ENCODE results near the gene ERGIC1. TPM values are rescaled to one million over a fixed set of nuclear protein-coding genes. Genes with fewer than 3 reads are reported as not detected.

Gene ERGIC1
- total RNA-seq, 1 donor from 2014 or later: 79.4 TPM

DNA sequence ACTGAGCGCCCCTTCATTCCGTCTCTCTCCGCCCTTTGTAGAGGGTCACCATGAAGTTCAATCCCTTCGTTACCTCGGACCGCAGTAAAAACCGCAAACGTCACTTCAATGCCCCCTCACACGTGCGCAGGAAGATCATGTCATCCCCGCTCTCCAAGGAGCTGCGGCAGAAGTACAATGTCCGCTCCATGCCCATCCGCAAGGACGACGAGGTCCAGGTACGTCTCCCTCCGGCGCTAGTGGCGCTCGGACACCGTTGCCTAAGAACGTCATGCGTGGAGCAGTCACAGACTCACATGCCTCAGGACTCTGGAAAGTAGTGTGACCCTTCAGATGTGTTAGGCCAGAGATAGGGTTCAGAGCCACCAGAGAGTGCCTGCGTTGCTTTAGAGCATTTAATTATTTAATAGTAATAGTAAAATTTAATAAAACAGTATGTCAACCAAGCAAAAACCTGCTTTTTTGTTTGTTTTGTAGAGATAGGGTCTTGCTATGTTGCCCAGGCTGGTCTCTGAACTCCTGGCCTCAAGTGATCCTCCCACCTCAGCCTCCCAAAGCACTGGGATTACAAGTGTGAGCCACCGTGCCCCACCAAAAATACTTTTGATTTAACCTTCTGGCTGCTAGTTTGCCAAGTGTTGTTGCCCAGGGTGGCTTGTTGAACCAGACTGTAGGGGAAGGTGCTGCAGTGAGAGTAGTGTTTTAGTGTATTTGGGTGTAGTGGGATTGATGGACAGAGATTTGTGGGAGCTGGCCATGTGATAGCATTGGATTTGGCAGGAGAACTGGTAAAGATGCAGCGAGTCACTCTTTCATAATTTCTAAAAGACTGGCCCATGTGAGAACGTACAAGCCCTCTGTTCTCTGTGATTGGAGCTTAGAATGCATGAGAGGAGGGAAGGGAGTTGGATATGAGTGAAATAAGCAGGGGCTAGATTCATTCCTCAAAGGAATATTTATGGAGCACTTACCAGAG is 126.1 kb downstream of the ERGIC1 start:
- Histone ChIP-seq H3K9me3 (replicated peaks) (no peaks in the 10 kb centered on the region), H3K4me3 (peak overlapping the region; percentile 80), H3K27ac (replicated peaks) (peak overlapping the region; percentile 89), H3K4me1 (peaks cover 29% of the 10 kb centered on the region), H3K27me3 (ENCODE audit: low read depth) (no peaks in the 10 kb centered on the region), H3K36me3 (peaks cover 32% of the 10 kb centered on the region)
- DNase-seq: no peak
- intact Hi-C loops (cut with micrococcal nuclease): no loop called here
- TF ChIP-seq, protein P1, sequence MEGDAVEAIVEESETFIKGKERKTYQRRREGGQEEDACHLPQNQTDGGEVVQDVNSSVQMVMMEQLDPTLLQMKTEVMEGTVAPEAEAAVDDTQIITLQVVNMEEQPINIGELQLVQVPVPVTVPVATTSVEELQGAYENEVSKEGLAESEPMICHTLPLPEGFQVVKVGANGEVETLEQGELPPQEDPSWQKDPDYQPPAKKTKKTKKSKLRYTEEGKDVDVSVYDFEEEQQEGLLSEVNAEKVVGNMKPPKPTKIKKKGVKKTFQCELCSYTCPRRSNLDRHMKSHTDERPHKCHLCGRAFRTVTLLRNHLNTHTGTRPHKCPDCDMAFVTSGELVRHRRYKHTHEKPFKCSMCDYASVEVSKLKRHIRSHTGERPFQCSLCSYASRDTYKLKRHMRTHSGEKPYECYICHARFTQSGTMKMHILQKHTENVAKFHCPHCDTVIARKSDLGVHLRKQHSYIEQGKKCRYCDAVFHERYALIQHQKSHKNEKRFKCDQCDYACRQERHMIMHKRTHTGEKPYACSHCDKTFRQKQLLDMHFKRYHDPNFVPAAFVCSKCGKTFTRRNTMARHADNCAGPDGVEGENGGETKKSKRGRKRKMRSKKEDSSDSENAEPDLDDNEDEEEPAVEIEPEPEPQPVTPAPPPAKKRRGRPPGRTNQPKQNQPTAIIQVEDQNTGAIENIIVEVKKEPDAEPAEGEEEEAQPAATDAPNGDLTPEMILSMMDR (IDR thresholded peaks at IDR 0.05; ENCODE audit: borderline replicate concordance): no peak

DNA sequence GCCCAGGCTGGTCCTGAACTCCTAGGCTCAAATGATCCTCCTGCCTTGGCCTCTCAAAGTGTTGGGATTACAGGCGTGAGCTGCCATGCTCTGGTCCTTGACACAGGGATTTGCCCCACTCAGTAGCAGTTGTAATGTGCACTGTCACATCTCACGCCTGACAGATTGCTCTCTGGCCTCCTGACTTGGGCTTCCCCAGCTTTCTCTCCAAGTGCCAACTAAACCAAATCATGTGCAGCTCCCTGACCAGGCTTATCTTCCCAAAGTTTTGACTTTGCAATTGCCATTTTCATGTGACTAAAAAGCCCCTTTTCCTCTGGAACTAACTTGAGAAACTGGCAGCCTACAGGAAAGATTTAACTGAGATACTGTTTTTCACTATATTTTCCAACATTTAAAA is 135.9 kb downstream of the ERGIC1 start:
- intact Hi-C loops (cut with micrococcal nuclease): no loop called here
- H3K27me3 ChIP-seq (ENCODE audit: low read depth): no peaks in the 10 kb centered on the region
- no peak overlapping the region for H3K27ac ChIP-seq (replicated peaks)
- no peak overlapping the region for H3K4me3 ChIP-seq
- H3K4me1 ChIP-seq: peaks cover 9% of the 10 kb centered on the region
- TF ChIP-seq, protein P1 (IDR thresholded peaks at IDR 0.05; ENCODE audit: borderline replicate concordance): no peak
- H3K36me3 ChIP-seq: peaks cover 37% of the 10 kb centered on the region
- no peaks in the 10 kb centered on the region for H3K9me3 ChIP-seq (replicated peaks)
- no peak for DNase-seq

DNA sequence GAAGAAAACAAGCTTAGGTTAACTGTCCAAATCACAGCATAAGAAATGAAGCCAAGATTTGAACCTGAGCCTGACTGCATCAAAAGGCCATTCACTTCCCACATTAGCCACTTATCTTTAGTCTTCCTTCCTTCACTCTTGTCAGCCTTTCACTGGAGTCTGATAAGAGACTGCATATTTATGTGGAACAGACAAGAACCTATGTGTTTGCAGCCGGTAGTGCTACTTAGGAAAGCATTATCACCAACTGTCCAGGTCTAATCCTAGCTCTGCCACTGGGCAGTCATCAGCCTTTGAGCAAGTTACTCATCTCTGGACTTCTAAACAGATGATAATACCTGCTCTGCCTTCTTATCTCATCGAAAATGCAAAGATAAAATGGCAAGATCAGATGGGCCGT is 137.4 kb downstream of the ERGIC1 start:
- intact Hi-C loops (cut with micrococcal nuclease): no loop called here
- no peak for DNase-seq
- H3K27ac ChIP-seq (replicated peaks): no peak overlapping the region
- no peak overlapping the region for H3K4me3 ChIP-seq
- no peaks in the 10 kb centered on the region for H3K9me3 ChIP-seq (replicated peaks)
- TF ChIP-seq, protein P1 (IDR thresholded peaks at IDR 0.05; ENCODE audit: borderline replicate concordance): no peak
- H3K27me3 ChIP-seq (ENCODE audit: low read depth): no peaks in the 10 kb centered on the region
- H3K36me3 ChIP-seq: peaks cover 27% of the 10 kb centered on the region
- peaks cover 9% of the 10 kb centered on the region for H3K4me1 ChIP-seq

DNA sequence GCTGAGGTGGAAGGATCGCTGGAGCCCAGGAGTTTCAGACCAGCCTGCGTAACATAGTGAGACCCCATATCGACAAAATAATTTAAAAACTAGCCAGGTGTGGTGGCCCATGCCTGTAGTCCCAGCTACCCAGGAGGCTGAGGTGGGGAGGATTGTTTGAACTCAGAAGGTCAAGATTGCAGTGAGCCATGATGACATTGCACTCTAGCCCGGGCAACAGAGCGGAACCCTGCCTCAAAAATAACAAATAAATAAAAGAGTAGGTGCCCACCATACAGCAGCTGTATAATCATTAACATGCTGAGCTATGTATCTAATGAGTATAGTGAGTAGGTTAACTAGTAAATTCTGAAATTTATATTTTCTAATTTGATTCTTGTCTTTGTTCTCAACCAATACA is 138.5 kb downstream of the ERGIC1 start:
- H3K27me3 ChIP-seq (ENCODE audit: low read depth): no peaks in the 10 kb centered on the region
- H3K36me3 ChIP-seq: peaks cover 24% of the 10 kb centered on the region
- H3K4me3 ChIP-seq: no peak overlapping the region
- H3K4me1 ChIP-seq: peaks cover 9% of the 10 kb centered on the region
- no peaks in the 10 kb centered on the region for H3K9me3 ChIP-seq (replicated peaks)
- intact Hi-C loops (cut with micrococcal nuclease): no loop called here
- DNase-seq: no peak
- no peak overlapping the region for H3K27ac ChIP-seq (replicated peaks)
- TF ChIP-seq, protein P1 (IDR thresholded peaks at IDR 0.05; ENCODE audit: borderline replicate concordance): no peak

DNA sequence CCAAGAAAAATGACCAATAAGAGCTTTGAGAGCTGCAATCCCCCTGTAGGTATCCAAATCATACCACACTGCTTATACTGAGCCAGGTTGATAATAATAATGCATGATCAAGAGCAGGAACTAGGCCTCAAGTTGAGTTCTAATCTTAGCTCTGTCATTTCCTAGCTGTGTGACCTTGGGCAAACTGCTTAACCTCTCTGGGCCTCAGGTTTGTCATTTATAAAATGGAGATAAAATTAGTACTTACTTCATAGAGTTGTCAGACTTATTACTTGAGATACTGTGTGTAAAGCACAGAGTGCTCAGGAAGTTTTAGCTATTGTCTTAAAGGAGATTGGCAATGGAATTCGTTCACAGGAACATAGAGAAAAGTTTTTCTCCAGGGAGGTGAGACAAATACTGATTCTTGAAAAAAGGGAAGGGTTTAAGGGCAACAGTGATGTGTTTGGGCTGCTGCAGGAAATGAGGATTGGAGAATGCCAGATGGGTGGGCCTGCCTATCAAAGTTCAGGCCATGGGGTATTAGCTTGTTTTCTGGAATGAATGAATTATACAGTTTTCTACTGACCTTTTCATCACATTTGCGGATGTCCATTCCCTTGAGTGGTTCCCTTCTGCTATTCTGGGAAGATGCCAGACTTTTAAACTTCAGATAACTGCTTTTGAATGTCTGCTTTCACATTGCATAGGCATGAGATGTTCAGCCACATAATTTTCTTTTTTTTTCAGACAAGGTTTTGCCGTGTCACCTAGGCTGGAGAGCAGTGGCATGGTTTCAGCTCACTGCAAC is 139.3 kb downstream of the ERGIC1 start:
- peaks cover 9% of the 10 kb centered on the region for H3K4me1 ChIP-seq
- DNase-seq: no peak
- H3K27me3 ChIP-seq (ENCODE audit: low read depth): no peaks in the 10 kb centered on the region
- TF ChIP-seq, protein P1 (IDR thresholded peaks at IDR 0.05; ENCODE audit: borderline replicate concordance): no peak
- H3K36me3 ChIP-seq: peaks cover 20% of the 10 kb centered on the region
- H3K9me3 ChIP-seq (replicated peaks): no peaks in the 10 kb centered on the region
- intact Hi-C loops (cut with micrococcal nuclease): no loop called here
- peak overlapping the region; percentile 5 for H3K27ac ChIP-seq (replicated peaks)
- H3K4me3 ChIP-seq: no peak overlapping the region

Data from left ventricle myocardium inferior (tissue), 1 donor.